ENCODE data around the gene R3HCC1L.

Gene R3HCC1L

GRCh38 chr10:98276311-98276710 is 141.9 kb downstream of the R3HCC1L start:
- Mint-ChIP-seq H3K4me3 (no peak overlapping the region), H3K9me3 (peaks cover 7% of the 10 kb centered on the region), H3K27ac (no peak overlapping the region), H3K4me1 (peaks cover 10% of the 10 kb centered on the region), H3K36me3 (no peaks in the 10 kb centered on the region)
- DNase-seq (ENCODE audit: low spot score in 2 of 2) (no peak), ATAC-seq (peak; percentile 47)

DNA sequence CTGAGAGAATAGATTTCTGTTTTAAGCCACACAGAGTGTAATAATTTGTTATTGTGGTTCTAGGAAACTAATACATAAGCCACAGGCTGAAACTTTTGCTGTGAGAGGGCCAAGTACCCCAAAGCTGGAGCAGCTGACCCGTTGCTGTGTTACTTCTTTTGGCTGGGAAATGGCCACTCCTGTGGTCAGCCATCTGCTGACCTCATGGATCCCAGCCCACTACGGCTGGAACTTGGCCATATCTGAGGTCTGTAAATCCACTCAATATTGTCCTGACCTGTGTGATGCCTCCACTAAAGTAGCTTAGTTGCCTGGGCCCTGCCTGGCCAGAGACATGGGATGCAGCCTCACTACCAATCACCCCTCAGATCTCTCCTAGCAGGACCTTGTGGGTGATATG is 151.0 kb downstream of the R3HCC1L start:
- ATAC-seq (no peak), DNase-seq (ENCODE audit: low spot score in 2 of 2) (no peak)
- Mint-ChIP-seq H3K36me3 (no peaks in the 10 kb centered on the region), H3K4me1 (no peaks in the 10 kb centered on the region), H3K4me3 (no peak overlapping the region), H3K27ac (no peak overlapping the region), H3K9me3 (peaks cover 8% of the 10 kb centered on the region)

- Mint-ChIP-seq H3K4me3 (no peak overlapping the region), H3K4me1 (no peaks in the 10 kb centered on the region), H3K9me3 (peaks cover 2% of the 10 kb centered on the region), H3K36me3 (no peaks in the 10 kb centered on the region), H3K27ac (no peak overlapping the region)
- no peak for DNase-seq (ENCODE audit: low spot score in 2 of 2)
- no peak for ATAC-seq
Observed at GRCh38 chr10:98286419-98286818, 152.0 kb downstream of the R3HCC1L start.

DNA sequence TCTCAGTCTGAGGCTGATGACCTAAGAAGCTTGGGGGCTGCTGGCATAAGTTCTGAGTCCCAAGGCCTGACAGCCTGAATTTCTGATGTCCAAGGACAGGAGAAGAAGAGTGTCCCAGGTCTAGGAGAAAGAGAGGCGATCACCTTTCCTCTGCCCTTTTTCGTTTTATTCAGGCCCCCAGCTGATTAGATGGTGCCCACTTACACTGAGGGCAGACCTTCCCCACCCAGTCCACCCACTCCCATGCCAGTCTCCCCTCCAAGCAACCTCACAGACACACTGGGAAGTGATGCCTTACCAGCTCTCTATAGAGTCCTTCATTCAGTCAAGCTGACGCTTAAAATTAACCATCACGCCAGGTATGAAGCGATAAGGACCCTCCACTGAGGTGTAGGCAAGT is 152.9 kb downstream of the R3HCC1L start:
- no peak overlapping the region for H3K4me3 Mint-ChIP-seq
- ATAC-seq (no peak), DNase-seq (ENCODE audit: low spot score in 2 of 2) (no peak)
- no peak overlapping the region for H3K27ac Mint-ChIP-seq
- H3K4me1 Mint-ChIP-seq = no peaks in the 10 kb centered on the region
- no peaks in the 10 kb centered on the region for H3K9me3 Mint-ChIP-seq
- H3K36me3 Mint-ChIP-seq = no peaks in the 10 kb centered on the region

- H3K36me3 Mint-ChIP-seq = no peaks in the 10 kb centered on the region
Observed at GRCh38 chr10:98289802-98290209, 155.3 kb downstream of the R3HCC1L start.

DNA sequence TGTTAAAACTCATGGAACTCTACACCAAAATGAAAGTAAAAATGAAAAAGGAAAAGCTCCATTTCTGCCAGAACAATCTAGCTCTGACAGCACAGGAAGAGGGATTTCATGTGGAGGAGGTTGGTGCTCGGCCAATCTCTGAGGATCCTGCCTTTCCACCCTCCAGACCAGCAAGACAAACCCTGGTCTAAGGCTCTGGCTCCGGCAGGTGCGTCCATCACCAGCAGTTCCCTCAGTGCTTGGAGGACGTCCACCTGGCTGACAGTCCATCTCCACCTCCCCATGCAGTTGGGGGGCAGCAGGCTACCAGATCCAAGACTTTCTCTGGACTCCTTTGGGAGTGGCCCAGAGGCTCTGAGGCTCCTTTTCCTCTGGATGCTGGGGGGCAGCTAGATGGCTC is 158.5 kb downstream of the R3HCC1L start:
- no peak overlapping the region for H3K27ac Mint-ChIP-seq
- H3K4me3 Mint-ChIP-seq = no peak overlapping the region
- H3K36me3 Mint-ChIP-seq = no peaks in the 10 kb centered on the region
- ATAC-seq (no peak), DNase-seq (ENCODE audit: low spot score in 2 of 2) (no peak)
- H3K9me3 Mint-ChIP-seq = no peaks in the 10 kb centered on the region
- peaks cover 13% of the 10 kb centered on the region for H3K4me1 Mint-ChIP-seq

More at GRCh38 chr10:98289802-98290209, 155.3 kb downstream of the R3HCC1L start:
- ATAC-seq = no peak
- no peaks in the 10 kb centered on the region for H3K9me3 Mint-ChIP-seq
- H3K27ac Mint-ChIP-seq = no peak overlapping the region
- no peak for DNase-seq (ENCODE audit: low spot score in 2 of 2)
- H3K4me1 Mint-ChIP-seq = peaks cover 4% of the 10 kb centered on the region
- no peak overlapping the region for H3K4me3 Mint-ChIP-seq

DNA sequence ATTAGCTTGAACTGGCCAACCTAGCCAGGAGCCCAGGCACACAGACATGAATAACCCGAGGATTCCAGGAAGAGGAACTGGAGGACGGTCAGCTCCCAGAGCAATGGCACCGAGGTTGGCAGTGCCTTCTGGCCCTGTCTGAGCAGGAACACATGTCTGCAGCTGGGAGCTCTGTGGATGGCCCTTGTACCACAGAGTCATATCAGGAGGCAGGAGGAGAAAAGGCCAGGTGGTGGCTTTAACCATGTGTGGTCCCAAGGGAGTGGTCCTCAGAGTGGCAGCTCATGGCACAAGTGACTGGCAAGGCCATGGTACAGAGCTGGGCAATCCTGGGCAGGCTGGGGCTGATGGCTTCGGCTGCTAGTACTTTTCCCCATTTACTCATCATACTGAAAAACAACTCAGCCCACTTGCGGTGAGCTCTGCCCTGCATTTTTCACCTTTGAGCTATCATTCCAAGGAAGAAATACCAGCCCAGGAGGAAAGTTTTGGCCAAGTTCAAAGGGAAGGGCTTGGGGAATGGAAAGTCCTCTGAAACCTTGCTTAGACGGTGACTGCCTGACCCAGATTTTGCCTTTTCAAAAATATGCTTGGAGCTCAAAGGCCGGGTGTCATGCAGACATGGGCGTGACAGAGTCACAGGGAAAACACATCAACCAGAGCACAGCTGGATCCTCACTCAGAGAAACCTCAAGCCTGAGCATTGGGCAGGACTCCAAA is 159.3 kb downstream of the R3HCC1L start:
- Mint-ChIP-seq H3K27ac (no peak overlapping the region), H3K4me3 (no peak overlapping the region), H3K4me1 (peaks cover 13% of the 10 kb centered on the region), H3K36me3 (no peaks in the 10 kb centered on the region), H3K9me3 (no peaks in the 10 kb centered on the region)
- ATAC-seq (peak; percentile 22), DNase-seq (ENCODE audit: low spot score in 2 of 2) (no peak)

DNA sequence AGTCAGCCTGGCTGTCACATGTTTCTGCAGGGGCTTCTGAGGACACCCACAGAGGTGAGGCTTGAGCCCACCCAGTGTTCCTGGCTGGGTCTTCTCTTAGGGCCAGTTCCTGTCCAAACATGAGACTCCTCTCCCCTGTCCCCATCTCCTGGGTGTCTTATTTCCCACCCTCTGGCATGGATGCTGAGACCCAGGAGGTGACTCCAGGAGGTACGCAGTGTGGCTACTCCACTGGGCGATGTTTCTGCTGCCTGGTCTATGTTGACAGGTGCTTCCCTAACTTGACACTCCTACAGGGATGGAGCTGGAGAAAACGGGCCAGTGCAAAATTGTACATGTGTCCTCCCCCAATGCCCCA is 159.8 kb downstream of the R3HCC1L start:
- Mint-ChIP-seq H3K36me3 (no peaks in the 10 kb centered on the region), H3K4me1 (peaks cover 13% of the 10 kb centered on the region), H3K27ac (no peak overlapping the region), H3K4me3 (no peak overlapping the region), H3K9me3 (no peaks in the 10 kb centered on the region)
- ATAC-seq (no peak), DNase-seq (ENCODE audit: low spot score in 2 of 2) (no peak)

Data from stimulated activated effector memory CD8-positive, alpha-beta T cell treated with anti-CD3 and anti-CD28 coated beads, Interleukin-12 subunit alpha, Interleukin-12 subunit beta, amount 100 ng/mL, for 72 hours (primary cell).